ENCODE results near the gene DCD.
A peak's percentile ranks its signal among the peaks of the same experiment; 100 is the strongest.

DCD gene

DNA sequence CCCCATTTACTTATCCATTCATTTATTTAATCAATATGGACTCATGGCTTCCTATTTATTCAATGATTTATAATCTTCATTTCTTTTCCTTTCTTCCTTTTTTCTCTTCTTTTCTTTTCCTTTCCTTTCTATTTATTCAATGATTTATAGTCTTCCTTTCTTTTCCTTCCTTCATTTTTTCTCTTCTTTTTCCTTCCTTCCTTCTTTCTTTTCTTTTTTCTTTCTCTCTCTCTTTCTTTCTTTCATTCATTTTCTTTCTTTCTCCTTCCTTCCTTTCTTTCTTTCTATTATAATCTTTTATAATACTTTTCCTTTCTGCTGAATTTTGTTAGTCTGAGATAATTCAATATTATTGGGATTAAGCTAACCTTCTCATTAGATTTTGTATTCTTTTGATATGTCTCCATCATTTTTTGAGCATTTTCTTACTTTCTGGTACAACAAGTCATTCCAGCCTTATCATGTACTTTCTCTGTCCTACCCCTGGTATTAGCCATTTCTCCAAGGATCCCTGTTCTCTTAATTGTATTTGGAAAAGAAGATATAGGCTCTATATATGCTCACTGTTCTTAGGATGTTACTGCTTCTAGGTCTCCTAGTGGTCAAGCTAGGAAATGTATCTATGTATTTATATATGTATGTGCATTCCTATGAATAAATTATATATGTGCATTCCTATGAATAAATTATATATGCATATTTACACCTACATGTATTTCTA, 25.5 kb downstream of the DCD start:
- peak; percentile 9 for DNase-seq
- in situ Hi-C loops (cut with MboI; ENCODE audit: low pct_unique_long_range_greater_than_20kb, low sequenced_read_pairs) = no loop called here

DNA sequence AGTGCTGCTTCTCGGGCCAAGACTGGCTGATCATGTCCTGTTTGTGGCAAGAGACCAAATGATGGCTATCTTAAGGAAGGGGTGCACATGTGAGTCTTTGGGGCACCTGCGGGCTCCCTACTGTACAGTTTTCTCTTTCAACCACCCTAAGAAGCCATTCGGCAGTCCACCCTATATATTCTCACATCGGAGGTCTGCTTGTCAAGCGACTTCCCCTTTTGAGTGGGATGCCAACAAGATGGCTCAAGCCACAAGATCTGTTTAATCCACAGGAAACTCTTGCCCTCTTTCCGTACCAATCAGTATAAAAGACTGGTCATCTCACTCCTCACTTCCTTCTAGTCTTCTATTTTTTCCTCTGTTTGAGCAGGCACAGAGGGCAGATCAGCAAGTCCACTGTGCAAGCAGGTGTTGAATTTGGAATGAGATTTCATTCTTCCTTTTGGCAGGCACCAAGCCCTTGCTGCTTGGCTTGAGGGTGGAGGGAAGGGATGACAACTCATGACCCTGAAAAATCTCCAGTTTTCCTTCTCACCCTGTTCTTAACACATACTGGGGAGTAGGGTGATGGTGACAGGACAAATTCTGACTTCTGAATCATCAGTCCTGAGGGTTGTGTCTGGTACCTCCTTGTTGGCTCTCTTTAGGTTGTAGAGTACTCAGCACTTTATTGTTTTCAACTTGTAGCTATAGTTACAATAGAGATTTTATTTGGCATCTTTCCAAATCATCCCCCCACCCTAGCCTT, 31.1 kb downstream of the DCD start:
- DNase-seq = peak; percentile 58
- in situ Hi-C loops (cut with MboI; ENCODE audit: low pct_unique_long_range_greater_than_20kb, low sequenced_read_pairs) = no loop called here

DNA sequence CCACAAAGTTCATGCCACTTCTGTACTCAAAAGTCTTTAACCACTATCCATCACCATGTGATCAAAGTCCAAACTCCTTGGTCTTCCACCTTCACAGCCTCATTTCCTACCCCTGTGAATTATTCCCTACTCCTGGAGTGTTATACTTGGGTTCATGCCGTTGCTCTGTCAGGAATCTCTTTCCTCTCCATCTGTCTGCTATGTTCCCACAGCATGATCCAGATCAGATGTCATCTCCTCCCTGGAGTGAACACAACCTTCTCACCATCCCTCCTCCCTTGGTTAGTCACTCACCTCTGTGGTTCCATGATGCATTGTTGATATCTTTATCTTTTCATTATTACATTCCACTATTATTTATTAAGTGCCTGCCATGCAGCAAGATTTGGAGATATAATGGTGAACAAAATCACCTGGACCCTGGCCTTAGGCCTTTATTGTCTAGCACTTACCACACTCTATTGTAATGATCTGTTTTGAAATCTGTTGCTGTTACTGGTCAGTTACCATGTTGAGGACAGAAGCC, 35.9 kb downstream of the DCD start:
- in situ Hi-C loops (cut with MboI; ENCODE audit: low pct_unique_long_range_greater_than_20kb, low sequenced_read_pairs) = no loop called here
- no peak for DNase-seq

DNA sequence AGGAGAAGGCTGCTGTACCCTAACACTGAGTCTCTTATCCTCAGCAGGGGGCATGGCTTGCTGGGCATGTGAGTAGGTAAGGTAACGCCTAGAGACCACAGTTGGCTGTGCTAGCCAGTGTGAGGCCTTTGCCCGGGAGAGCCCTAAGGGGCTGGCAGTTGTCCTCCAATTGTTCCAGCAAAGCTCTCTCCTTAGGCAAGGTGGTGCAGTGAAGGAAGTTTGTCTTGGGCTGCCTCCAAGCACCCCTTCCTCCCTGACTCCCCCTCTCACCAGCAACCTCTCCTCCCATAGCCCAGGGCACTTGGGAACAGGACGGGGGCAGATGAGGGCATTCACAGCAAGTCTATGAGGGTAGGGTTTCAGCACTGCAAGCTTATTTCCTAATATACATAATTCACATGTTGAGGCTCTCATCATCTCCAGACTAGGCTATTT, 36.4 kb downstream of the DCD start:
- in situ Hi-C loops (cut with MboI; ENCODE audit: low pct_unique_long_range_greater_than_20kb, low sequenced_read_pairs) = no loop called here
- no peak for DNase-seq

DNA sequence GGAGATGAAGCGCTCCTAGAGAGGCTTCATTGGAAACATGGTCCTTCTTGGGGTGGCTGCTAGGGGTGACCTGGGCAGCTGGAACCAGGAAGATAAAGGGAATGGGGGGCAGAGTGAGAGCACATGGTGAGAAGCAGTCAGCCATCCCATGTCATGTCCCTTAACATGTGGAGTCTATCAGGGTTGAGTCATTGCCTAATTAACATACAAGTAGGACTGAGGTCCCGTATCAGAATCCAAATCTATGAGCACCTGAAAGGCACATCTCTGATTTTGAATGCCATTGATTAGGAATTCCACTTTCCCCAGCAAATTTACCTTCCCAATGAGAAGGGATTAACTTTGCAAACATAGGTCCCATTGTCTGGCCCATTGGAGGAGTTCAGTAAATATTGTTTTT, 39.4 kb downstream of the DCD start:
- in situ Hi-C loops (cut with MboI; ENCODE audit: low pct_unique_long_range_greater_than_20kb, low sequenced_read_pairs) = no loop called here
- no peak for DNase-seq

DNA sequence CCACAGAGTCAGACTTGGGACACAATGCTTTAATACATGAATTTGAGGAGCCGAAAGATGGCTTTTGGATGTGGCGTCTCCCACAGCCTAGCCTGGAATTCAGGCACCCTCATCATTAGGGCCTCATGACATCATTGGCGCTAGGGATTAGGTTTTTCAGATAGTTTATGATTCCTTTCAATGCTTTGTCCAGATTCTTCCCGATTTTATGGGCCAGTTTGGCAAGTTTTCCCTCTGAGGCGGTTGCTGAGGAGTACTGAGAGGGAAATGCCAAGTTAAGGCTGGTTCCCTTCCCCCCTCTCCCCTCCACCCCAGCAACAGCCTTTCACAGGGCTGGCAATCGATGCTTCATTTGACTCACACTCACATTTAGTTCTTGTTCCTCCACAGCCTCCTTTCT, 40.0 kb downstream of the DCD start:
- no peak for DNase-seq
- in situ Hi-C loops (cut with MboI; ENCODE audit: low pct_unique_long_range_greater_than_20kb, low sequenced_read_pairs) = no loop called here

DNA sequence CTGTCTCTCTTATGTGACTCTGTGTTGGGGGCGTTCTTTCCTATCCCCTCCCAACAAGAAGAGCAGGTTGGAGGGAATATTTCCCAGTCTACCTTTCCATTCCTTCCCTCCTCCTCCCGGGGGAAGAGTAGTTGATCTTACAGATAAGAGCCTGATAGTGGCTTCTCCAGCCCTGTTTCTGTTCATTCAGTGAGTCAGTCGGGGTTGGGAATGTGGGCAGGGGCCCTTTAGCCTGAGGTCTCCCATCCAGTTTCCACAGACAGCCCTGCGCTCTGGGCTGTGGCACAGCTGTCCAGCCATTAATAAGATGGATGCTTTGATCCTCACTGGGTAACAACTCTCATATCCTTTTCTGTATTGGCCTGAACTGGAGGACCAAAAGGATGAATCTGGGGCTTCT, 41.6 kb downstream of the DCD start:
- DNase-seq = no peak

DNA sequence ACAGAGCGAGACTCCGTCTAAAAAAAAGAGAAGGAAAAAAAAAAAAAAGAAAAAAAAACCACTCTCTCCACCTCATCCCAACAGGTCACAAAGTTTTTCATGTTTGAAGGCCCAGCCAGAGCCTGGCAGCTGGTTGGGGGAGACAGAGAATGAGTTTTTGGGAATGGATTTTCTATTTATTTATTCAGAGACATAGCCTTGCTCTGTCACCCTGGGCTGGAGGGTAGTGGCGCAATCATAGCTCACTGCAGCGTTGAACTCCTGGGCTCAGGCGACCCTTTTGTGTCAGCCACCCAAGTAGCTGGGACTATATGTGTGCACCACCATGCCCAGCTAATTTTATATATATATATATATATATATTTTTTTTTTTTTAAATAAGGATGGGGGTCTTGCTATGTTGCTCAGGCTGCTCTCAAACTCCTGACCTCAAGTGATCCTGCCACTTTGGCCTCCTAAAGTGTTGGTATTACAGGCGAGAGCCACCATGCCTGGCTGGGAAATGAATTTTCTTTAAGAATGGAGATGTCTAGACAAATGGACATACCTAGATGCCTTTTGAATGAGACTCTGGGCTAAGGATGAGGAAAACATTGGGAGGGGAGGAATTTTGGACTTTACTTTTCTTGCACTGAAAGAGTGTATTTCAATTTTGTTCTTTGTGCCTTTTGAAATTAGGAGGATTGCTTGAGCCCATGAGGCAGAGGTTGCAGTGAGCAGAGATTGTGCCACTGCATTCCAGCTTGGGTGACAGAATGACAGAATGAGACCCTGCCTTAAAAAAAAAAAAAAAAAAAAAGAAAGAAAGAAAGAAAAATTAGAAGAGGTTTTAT, 42.8 kb downstream of the DCD start:
- DNase-seq = no peak
- in situ Hi-C loops (cut with MboI; ENCODE audit: low pct_unique_long_range_greater_than_20kb, low sequenced_read_pairs) = no loop called here

More for the DNA sequence above, 41.6 kb downstream of the DCD start:
- in situ Hi-C loops (cut with MboI; ENCODE audit: low pct_unique_long_range_greater_than_20kb, low sequenced_read_pairs) = no loop called here

DNA sequence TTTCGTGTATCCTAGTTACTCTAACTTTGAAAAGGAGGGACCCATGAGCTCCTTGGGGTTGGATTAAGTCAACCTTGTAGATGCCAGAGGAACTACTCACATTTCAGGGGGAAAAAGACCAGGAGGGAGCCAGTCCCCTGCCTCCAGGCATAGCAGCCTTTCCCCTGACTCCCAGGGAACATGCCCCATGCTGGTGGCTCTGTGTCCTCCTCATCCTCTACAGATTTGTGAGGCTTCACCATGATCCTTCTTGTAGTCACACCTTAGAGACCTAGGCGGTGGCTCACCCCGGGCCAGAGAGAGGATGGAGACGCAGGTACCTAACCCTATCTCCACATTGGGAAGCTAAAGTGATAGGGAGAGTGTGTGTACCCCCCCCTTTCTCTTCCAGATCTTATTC, 43.7 kb downstream of the DCD start:
- in situ Hi-C loops (cut with MboI; ENCODE audit: low pct_unique_long_range_greater_than_20kb, low sequenced_read_pairs) = no loop called here
- DNase-seq = no peak

DNA sequence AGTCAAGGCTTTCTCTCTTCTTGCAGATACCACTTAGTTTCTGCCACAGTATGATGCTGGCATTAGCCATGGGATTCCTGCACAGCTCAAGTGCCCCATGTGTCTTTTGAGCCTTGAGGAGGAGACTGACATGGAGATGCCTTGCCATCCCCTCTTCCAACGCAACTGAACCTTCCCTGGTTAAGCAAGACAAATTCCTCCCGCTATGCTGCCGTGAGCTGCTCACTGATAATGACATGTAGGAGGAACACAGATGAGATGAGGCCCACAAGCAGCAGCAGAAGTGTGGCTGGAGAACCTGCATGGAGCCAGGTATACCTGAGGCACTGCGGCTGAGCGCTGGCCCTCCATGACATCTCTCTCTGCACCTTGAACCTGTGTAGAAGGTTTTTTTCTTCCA, 44.3 kb downstream of the DCD start:
- DNase-seq = no peak
- in situ Hi-C loops (cut with MboI; ENCODE audit: low pct_unique_long_range_greater_than_20kb, low sequenced_read_pairs) = no loop called here

DNA sequence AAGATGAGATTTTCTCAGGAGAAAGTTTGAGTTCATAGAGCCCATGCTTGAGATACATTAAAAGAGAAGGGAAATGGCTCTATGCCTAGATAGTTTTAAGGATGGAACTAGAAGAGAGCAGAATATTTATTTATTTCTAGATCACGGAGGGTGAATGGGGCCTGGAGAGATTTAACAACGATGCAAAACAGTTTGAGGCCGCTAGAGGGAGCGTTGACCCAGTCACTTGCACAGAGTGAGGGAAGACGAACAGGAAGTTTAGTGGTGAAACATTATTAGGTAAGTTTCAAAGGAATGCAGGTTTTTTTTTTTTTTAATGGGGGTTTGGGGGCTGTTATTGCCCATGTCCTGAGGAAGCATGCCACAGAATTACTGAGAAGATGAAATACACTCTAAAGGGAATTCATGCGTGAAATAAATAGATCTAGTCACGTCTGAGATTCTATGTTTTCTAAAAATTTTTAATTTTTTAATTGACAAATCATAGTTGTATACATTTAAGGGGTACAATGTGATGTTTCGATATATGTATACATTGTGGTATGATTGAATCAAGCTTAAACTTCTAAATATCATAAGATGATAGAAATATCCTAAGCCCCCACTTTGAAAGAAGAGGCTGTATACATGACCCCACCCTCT, 44.9 kb downstream of the DCD start:
- in situ Hi-C loops (cut with MboI; ENCODE audit: low pct_unique_long_range_greater_than_20kb, low sequenced_read_pairs) = no loop called here
- peak; percentile 82 for DNase-seq

DNA sequence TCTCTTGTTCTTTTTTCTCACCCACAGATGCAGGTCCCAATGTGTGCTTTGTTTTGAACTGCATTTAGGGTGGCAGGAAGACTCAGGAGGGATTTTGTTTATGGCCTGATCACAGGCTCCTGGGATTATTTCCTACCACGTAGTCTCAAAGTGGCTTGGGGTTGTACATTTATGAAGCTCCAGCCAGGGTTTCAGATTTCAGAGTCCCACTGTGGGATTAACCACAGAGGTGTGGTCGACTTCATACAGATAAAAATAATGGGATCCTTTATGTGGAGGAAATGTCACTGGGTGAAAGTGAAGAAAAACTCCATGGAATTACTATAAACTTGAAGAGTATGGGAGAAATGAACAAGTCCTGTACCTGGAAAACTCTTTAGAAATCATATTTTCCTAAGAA, 45.5 kb downstream of the DCD start:
- in situ Hi-C loops (cut with MboI; ENCODE audit: low pct_unique_long_range_greater_than_20kb, low sequenced_read_pairs) = no loop called here
- DNase-seq = no peak

DNA sequence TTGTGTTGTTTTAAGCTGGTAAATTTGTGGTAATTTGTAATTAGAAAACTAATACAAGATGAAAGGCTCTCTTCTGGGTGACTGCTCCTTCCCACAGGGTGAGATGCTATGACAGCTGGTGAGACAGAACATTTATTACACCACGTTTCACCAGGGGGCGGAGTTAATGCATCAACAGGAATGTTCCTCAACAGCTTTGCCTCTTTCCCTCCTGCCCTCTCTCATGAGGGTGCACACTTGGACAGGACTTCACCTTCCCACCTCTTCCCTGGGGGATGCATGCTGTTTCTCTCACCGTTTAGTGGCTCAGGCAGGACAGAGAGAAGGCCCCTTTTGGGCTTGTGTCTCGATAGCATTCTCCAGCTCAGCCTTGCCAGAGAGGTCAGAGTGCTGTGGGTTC, 46.3 kb downstream of the DCD start:
- DNase-seq = no peak
- in situ Hi-C loops (cut with MboI; ENCODE audit: low pct_unique_long_range_greater_than_20kb, low sequenced_read_pairs) = no loop called here

DNA sequence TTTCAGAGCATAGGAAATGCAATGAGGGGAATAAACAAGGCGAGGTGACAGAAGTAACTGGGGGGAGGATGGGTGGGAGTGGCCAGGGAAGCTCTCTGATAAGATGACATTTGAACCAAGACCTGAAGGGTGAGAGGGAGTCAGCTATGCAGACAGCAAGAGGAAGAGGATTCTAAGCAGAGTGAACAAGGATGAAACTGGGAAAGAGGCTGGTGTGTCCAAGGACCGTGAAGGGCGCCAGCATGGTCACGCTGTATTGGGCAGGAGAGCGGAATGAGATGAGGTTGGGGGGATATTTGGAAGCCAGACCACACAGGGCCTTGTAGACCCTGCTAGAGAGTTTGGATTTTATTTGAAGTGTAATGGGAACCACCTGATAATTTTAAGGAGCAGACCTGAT, 49.2 kb downstream of the DCD start:
- DNase-seq = no peak
- in situ Hi-C loops (cut with MboI; ENCODE audit: low pct_unique_long_range_greater_than_20kb, low sequenced_read_pairs) = no loop called here

DNA sequence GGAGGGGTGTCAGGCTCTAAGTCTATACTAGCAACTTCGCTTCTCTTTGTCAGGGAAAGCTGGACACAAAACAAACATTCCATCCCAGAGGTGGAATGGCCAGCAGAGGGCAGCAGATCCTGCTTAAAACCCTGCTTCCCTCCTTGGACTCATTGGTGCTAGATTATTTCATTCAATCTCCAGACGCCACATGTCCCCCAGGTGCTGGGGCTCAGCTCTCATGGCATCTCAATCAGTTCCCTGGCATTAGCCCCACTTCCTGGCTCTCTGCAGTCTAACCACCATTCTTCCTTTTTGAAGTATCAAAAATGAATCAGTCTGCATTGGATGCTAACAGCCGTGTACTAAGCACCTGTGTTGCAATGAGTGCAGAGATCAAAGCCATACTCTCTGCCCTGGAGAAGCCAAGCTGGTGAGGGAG, 51.6 kb downstream of the DCD start:
- in situ Hi-C loops (cut with MboI; ENCODE audit: low pct_unique_long_range_greater_than_20kb, low sequenced_read_pairs) = no loop called here
- peak; percentile 80 for DNase-seq

DNA sequence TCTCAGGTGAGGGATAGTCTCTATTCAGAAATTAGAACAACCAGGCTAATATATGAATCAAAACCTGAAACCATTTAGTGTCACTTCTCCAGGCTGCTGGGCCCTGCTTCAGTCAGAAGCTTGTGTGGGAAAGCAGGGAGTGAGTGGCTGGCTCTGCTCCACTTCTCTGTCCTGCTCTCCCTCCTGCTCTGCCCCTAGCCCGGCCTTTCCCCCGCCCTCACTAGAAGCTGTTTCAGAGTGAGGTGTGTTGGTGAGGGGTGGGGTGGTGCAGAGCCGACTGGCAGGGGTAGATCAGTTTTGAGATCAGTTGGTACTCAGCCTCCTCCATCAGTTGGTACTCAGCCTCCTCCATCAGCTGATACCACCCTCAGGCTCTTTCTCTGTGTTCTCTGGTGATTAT, 52.7 kb downstream of the DCD start:
- DNase-seq = no peak
- in situ Hi-C loops (cut with MboI; ENCODE audit: low pct_unique_long_range_greater_than_20kb, low sequenced_read_pairs) = no loop called here

Measured in KBM-7 (cell line).